Measurements from ENCODE around the gene KAT6B.
"Not testable (repeated sequence)": the region's sequence is repeated elsewhere in the genome, so short reads cannot be mapped to it uniquely, and the experiment has no call there.

KAT6B gene

GRCh38 chr10:74792726-74793125, 33.7 kb upstream of the KAT6B start:
- no peak for TF ChIP-seq KLF8 (tag by site-specific recombination; IDR thresholded peaks at IDR 0.05)
- POLR2A ChIA-PET, result no interaction called here
- no peak overlapping the region for H3K27ac ChIP-seq (ENCODE audit: extremely low read depth, low read depth, low read length)

GRCh38 chr10:74793240-74793639, 33.2 kb upstream of the KAT6B start:
- H3K9me3 ChIP-seq (ENCODE audit: control insufficient read depth, insufficient read depth, low read depth, low read length); H3K4me1 ChIP-seq (ENCODE audit: control insufficient read depth, insufficient read depth, low read length); POLR2A ChIA-PET; H3K36me3 ChIP-seq (ENCODE audit: control insufficient read depth in 2 of 2, insufficient read depth in 1 of 2, low read length in 2 of 2); H3K27ac ChIP-seq (ENCODE audit: extremely low read depth, low read depth, low read length); H3K4me3 ChIP-seq (ENCODE audit: low read depth, low read length): not testable (repeated sequence)
- CTCF ChIA-PET, result interaction anchor here (0.6 kb wide), 1 partner anchor 211 kb away, joined by 3 read pairs; no protein-coding TSS in a partner anchor

More at GRCh38 chr10:74792726-74793125, 33.7 kb upstream of the KAT6B start:
- H3K9me3 ChIP-seq (ENCODE audit: control insufficient read depth, insufficient read depth, low read depth, low read length), result no peaks in the 10 kb centered on the region
- CTCF ChIA-PET, result no interaction called here
- H3K4me3 ChIP-seq (ENCODE audit: low read depth, low read length), result no peak overlapping the region
- no peaks in the 10 kb centered on the region for H3K36me3 ChIP-seq (ENCODE audit: control insufficient read depth in 2 of 2, insufficient read depth in 1 of 2, low read length in 2 of 2)
- H3K4me1 ChIP-seq (ENCODE audit: control insufficient read depth, insufficient read depth, low read length), result no peaks in the 10 kb centered on the region

GRCh38 chr10:74794531-74794930, 31.9 kb upstream of the KAT6B start:
- CTCF ChIA-PET, result no interaction called here

GRCh38 chr10:74797550-74797949, 28.9 kb upstream of the KAT6B start:
- H3K4me1 ChIP-seq (ENCODE audit: control insufficient read depth, insufficient read depth, low read length), result 0 out of 2 replicates have a peak, but pooled peaks cover 6% of the 10 kb centered on the region
- no peak overlapping the region for H3K4me3 ChIP-seq (ENCODE audit: low read depth, low read length)
- no peaks in the 10 kb centered on the region for H3K36me3 ChIP-seq (ENCODE audit: control insufficient read depth in 2 of 2, insufficient read depth in 1 of 2, low read length in 2 of 2)
- ChIA-PET POLR2A (no interaction called here), CTCF (no interaction called here)
- H3K27ac ChIP-seq (ENCODE audit: extremely low read depth, low read depth, low read length), result no peak overlapping the region
- no peaks in the 10 kb centered on the region for H3K9me3 ChIP-seq (ENCODE audit: control insufficient read depth, insufficient read depth, low read depth, low read length)
- no peak for TF ChIP-seq ZNF2 (tag by site-specific recombination; IDR thresholded peaks at IDR 0.05)
- TF ChIP-seq REST (tag by site-specific recombination; IDR thresholded peaks at IDR 0.05), result no peak
- TF ChIP-seq ZNF133 (tag by site-specific recombination; IDR thresholded peaks at IDR 0.05), result no peak
- no peak for TF ChIP-seq ZNF529 (tag by site-specific recombination; IDR thresholded peaks at IDR 0.05; ENCODE audit: insufficient replicate concordance)
- no peak for TF ChIP-seq ZXDB (tag by site-specific recombination; IDR thresholded peaks at IDR 0.05)
- no peak for TF ChIP-seq OSR2 (tag by site-specific recombination; IDR thresholded peaks at IDR 0.05)
- no peak for TF ChIP-seq ZNF18 (tag by site-specific recombination; IDR thresholded peaks at IDR 0.05)
- no peak for TF ChIP-seq SETDB1 (IDR thresholded peaks at IDR 0.05; ENCODE audit: insufficient read length, low read length)
- TF ChIP-seq ZSCAN30 (tag by site-specific recombination; IDR thresholded peaks at IDR 0.05), result no peak
- no peak for TF ChIP-seq ZNF626 (tag by site-specific recombination; IDR thresholded peaks at IDR 0.05)
- no peak for TF ChIP-seq HOXC10 (CRISPR knock-in tag; IDR thresholded peaks at IDR 0.05)
- TF ChIP-seq ZNF677 (tag by site-specific recombination; IDR thresholded peaks at IDR 0.05), result no peak
- no peak for TF ChIP-seq ZNF280C (tag by site-specific recombination; IDR thresholded peaks at IDR 0.05)
- TF ChIP-seq ZNF596 (tag by site-specific recombination; IDR thresholded peaks at IDR 0.05), result no peak
- no peak for TF ChIP-seq ZNF404 (tag by site-specific recombination; IDR thresholded peaks at IDR 0.05)

More at GRCh38 chr10:74794531-74794930, 31.9 kb upstream of the KAT6B start:
- Histone ChIP-seq H3K9me3 (ENCODE audit: control insufficient read depth, insufficient read depth, low read depth, low read length) (no peaks in the 10 kb centered on the region), H3K4me3 (ENCODE audit: low read depth, low read length) (no peak overlapping the region), H3K4me1 (ENCODE audit: control insufficient read depth, insufficient read depth, low read length) (0 out of 2 replicates have a peak, but pooled peaks cover under 1% of the 10 kb centered on the region), H3K27ac (ENCODE audit: extremely low read depth, low read depth, low read length) (no peak overlapping the region), H3K36me3 (ENCODE audit: control insufficient read depth in 2 of 2, insufficient read depth in 1 of 2, low read length in 2 of 2) (no peaks in the 10 kb centered on the region)
- TF ChIP-seq ZNF2 (tag by site-specific recombination; IDR thresholded peaks at IDR 0.05), result no peak
- TF ChIP-seq ZNF521 (tag by site-specific recombination; IDR thresholded peaks at IDR 0.05), result no peak
- TF ChIP-seq ZNF174 (tag by site-specific recombination; IDR thresholded peaks at IDR 0.05), result no peak
- TF ChIP-seq ZFP3 (tag by site-specific recombination; IDR thresholded peaks at IDR 0.05; ENCODE audit: low read depth), result no peak
- TF ChIP-seq ZNF362 (tag by site-specific recombination; IDR thresholded peaks at IDR 0.05), result no peak
- TF ChIP-seq ZNF791 (tag by site-specific recombination; IDR thresholded peaks at IDR 0.05), result no peak
- no peak for TF ChIP-seq ZNF514 (tag by site-specific recombination; IDR thresholded peaks at IDR 0.05)
- TF ChIP-seq ZNF433 (tag by site-specific recombination; IDR thresholded peaks at IDR 0.05; ENCODE audit: low read depth), result no peak
- TF ChIP-seq ZNF121 (tag by site-specific recombination; IDR thresholded peaks at IDR 0.05), result no peak
- no peak for TF ChIP-seq ZNF768 (tag by site-specific recombination; IDR thresholded peaks at IDR 0.05)
- no peak for TF ChIP-seq GLIS1 (tag by site-specific recombination; IDR thresholded peaks at IDR 0.05)
- POLR2A ChIA-PET, result no interaction called here

Data from HEK293 (cell line).